HepG2 (cell line): ENCODE measurements around the gene MUCL3. TPM values are rescaled to one million over a fixed set of nuclear protein-coding genes. Genes with fewer than 3 reads are reported as not detected.

Source experiments
- AKAP8 ChIP-seq: sonication (generic); formaldehyde crosslinking; IDR thresholded peaks from 2 replicates; pipeline ENCODE4 v1.5.1; 2020; ENCODE audit warnings: mild to moderate bottlenecking, missing genetic modification reagents
- FIP1L1 ChIP-seq: fragments of 200-400 bp; formaldehyde crosslinking; IDR thresholded peaks from 2 replicates; pipeline ENCODE4 v1.6.1; 2018; ENCODE audit warnings: low read depth, mild to moderate bottlenecking, low read length, moderate library complexity, borderline replicate concordance; ENCODE audit not compliant: insufficient read depth
- GATAD1 ChIP-seq: IDR thresholded peaks from 2 replicates; pipeline ENCODE4 v1.6.1; 2016; ENCODE audit warnings: missing genetic modification reagents, missing compliant biosample characterization
- GLI4 ChIP-seq: sonication (generic); formaldehyde crosslinking; IDR thresholded peaks from 2 replicates; pipeline ENCODE4 v1.5.1; 2020; ENCODE audit warnings: missing genetic modification reagents, mild to moderate bottlenecking, moderate library complexity, borderline replicate concordance
- HNF4A ChIP-seq: sonication (generic); formaldehyde crosslinking; IDR thresholded peaks from 2 replicates; pipeline ENCODE4 v1.4.0; 2020; ENCODE audit warnings: missing genetic modification reagents
- HOXA3 ChIP-seq: sonication (generic); formaldehyde crosslinking; IDR thresholded peaks from 2 replicates; pipeline ENCODE4 v1.5.0; 2020; ENCODE audit warnings: missing genetic modification reagents
- HOXD1 ChIP-seq: sonication (generic); formaldehyde crosslinking; IDR thresholded peaks from 2 replicates; pipeline ENCODE4 v1.5.0; 2020; ENCODE audit warnings: missing genetic modification reagents
- IRX3 ChIP-seq: sonication (generic); formaldehyde crosslinking; IDR thresholded peaks from 2 replicates; pipeline ENCODE4 v1.8.1; 2023; ENCODE audit warnings: mild to moderate bottlenecking, low read depth, missing genetic modification reagents, borderline replicate concordance
- KAT7 ChIP-seq: IDR thresholded peaks from 2 replicates; pipeline ENCODE4 v1.6.1; 2018; ENCODE audit warnings: borderline replicate concordance, missing compliant biosample characterization
- MAZ ChIP-seq, 2 experiments: sonication (generic) in 1 of 2; formaldehyde crosslinking in 1 of 2; IDR thresholded peaks; 2 replicates each; pipeline versions ENCODE4 v1.5.0 to v1.6.1; 2012 to 2020; ENCODE audit warnings: low read depth in 2 of 2, mild to moderate bottlenecking in 2 of 2, borderline replicate concordance in 1 of 2, improper control_type of control experiment in 1 of 2, low read length in 1 of 2, missing genetic modification reagents in 1 of 2, moderate library complexity in 1 of 2
- PHF5A ChIP-seq: IDR thresholded peaks from one replicate; pipeline ENCODE4 v1.6.1; 2018; ENCODE audit warnings: low read depth, missing genetic modification reagents; ENCODE audit not compliant: unreplicated experiment
- SAP130 ChIP-seq: IDR thresholded peaks from 2 replicates; pipeline ENCODE4 v1.6.1; 2016; ENCODE audit warnings: low read depth
- SMARCC2 ChIP-seq: fragments of 450-650 bp; IDR thresholded peaks from 2 replicates; pipeline ENCODE4 v1.6.1; 2017; ENCODE audit warnings: antibody characterized with exemption, mild to moderate bottlenecking
- SMARCE1 ChIP-seq: fragments of 450-650 bp; IDR thresholded peaks from 2 replicates; pipeline ENCODE4 v1.6.1; 2017; ENCODE audit warnings: borderline replicate concordance
- ZNF17 ChIP-seq: sonication (generic); formaldehyde crosslinking; IDR thresholded peaks from 2 replicates; pipeline ENCODE4 v1.5.0; 2020; ENCODE audit warnings: mild to moderate bottlenecking, missing genetic modification reagents
- ZNF317 ChIP-seq: sonication (generic); formaldehyde crosslinking; IDR thresholded peaks from 2 replicates; pipeline ENCODE4 v1.5.0; 2020; ENCODE audit warnings: mild to moderate bottlenecking, missing genetic modification reagents
- ZNF550 ChIP-seq: sonication (generic); formaldehyde crosslinking; IDR thresholded peaks from 2 replicates; pipeline ENCODE4 v1.4.0; 2020; ENCODE audit warnings: mild to moderate bottlenecking, missing genetic modification reagents, borderline replicate concordance
- ZNF552 ChIP-seq: sonication (generic); formaldehyde crosslinking; IDR thresholded peaks from 2 replicates; pipeline ENCODE4 v1.9.0; 2022; ENCODE audit warnings: missing genetic modification reagents, mild to moderate bottlenecking, borderline replicate concordance
- ZNF572 ChIP-seq: sonication (generic); formaldehyde crosslinking; IDR thresholded peaks from 2 replicates; pipeline ENCODE4 v1.5.1; 2020; ENCODE audit warnings: mild to moderate bottlenecking, missing genetic modification reagents
- ZNF674 ChIP-seq: sonication (generic); formaldehyde crosslinking; IDR thresholded peaks from 2 replicates; pipeline ENCODE4 v1.5.0; 2020; ENCODE audit warnings: low read depth, mild to moderate bottlenecking, missing genetic modification reagents
- ZNF710 ChIP-seq: sonication (generic); formaldehyde crosslinking; IDR thresholded peaks from 2 replicates; pipeline ENCODE4 v1.5.0; 2020; ENCODE audit warnings: mild to moderate bottlenecking, missing genetic modification reagents, borderline replicate concordance
- ZNF713 ChIP-seq: sonication (generic); formaldehyde crosslinking; IDR thresholded peaks from 2 replicates; pipeline ENCODE4 v1.4.0; 2020; ENCODE audit warnings: mild to moderate bottlenecking, missing genetic modification reagents
- ZNF740 ChIP-seq: sonication (generic); formaldehyde crosslinking; IDR thresholded peaks from 2 replicates; pipeline ENCODE4 v1.4.0; 2020; ENCODE audit warnings: missing genetic modification reagents
- ZNF781 ChIP-seq: sonication (generic); formaldehyde crosslinking; IDR thresholded peaks from 2 replicates; pipeline ENCODE4 v1.5.1; 2020; ENCODE audit warnings: borderline replicate concordance, mild to moderate bottlenecking, missing genetic modification reagents; ENCODE audit errors: not compliant biosample characterization
- ZNF800 ChIP-seq: sonication (generic); formaldehyde crosslinking; IDR thresholded peaks from 2 replicates; pipeline ENCODE4 v1.4.0; 2020; ENCODE audit warnings: missing genetic modification reagents
- polyA plus RNA-seq, 8 experiments: library from polyadenylated mRNA; depleted of rRNA in 3 of 8; stranded (reverse) in 7 of 8; unstranded in 1 of 8; fragments of >200 nt; fragmentation: Illumina TruSeq in 4 of 8; extraction: Trizol in 4 of 8; gene quantifications; 2 replicates each; pipeline versions ENCODE4 v1.2.1 to v1.2.3, GENCODE V29; 2011 to 2016; ENCODE audit warnings: low read depth in 4 of 8, missing spikeins in 1 of 8, mixed read lengths in 1 of 8; ENCODE audit not compliant: insufficient read depth in 1 of 8
- total RNA-seq, 5 experiments: library from RNA; depleted of rRNA; stranded (reverse); fragments of >200 nt; fragmentation: Illumina TruSeq; extraction: Trizol; gene quantifications; 2 replicates each; pipeline ENCODE4 v1.2.3, GENCODE V29; 2016; ENCODE audit warnings: low read depth in 1 of 5

The MUCL3 gene
- total and polyA plus RNA-seq, 2 of the 13 experiments (the other 11 are each of a cell fraction or from before 2014, with no cell fraction given) = not detected

GRCh38 chr6:30914076-30914853 lies 26.5 kb upstream of the MUCL3 start, which contains the start of gene VARS2 (continued):
- TF ChIP-seq ZNF710 (CRISPR knock-in tag) (peak; percentile 95), PHF5A (CRISPR knock-in tag) (peak; percentile 84), ZNF800 (peak; percentile 94), SMARCC2 (no peak), ZNF317 (peak; percentile 89), ZNF552 (CRISPR knock-in tag) (peak; percentile 53; the same call in 1 of the 2 replicates), HOXA3 (CRISPR knock-in tag) (peak; percentile 84), ZNF17 (CRISPR knock-in tag) (no peak), ZNF740 (0 out of 2 replicates have a peak, but pooled peaks have one; percentile 42), SAP130 (CRISPR knock-in tag) (peak; percentile 96), IRX3 (CRISPR knock-in tag) (peak; percentile 84; the same call in 1 of the 2 replicates), GATAD1 (peak; percentile 88), ZNF713 (CRISPR knock-in tag) (no peak), ZNF572 (CRISPR knock-in tag) (no peak), MAZ (IDR thresholded peaks at IDR 0.05; ENCODE audit: borderline replicate concordance, low read depth, low read length) (peak; percentile 80), MAZ (CRISPR knock-in tag; IDR thresholded peaks at IDR 0.05; ENCODE audit: low read depth) (peak; percentile 89), ZNF674 (CRISPR knock-in tag) (no peak), SMARCE1 (no peak), GLI4 (CRISPR knock-in tag) (0 out of 2 replicates have a peak, but pooled peaks have one; percentile 53), HNF4A (CRISPR knock-in tag) (peak; percentile 76), ZNF550 (CRISPR knock-in tag) (no peak), KAT7 (CRISPR knock-in tag) (peak; percentile 99), FIP1L1 (peak; percentile 46; the same call in 1 of the 2 replicates), HOXD1 (CRISPR knock-in tag) (peak; percentile 90), AKAP8 (CRISPR knock-in tag) (peak; percentile 97), ZNF781 (CRISPR knock-in tag) (peak; percentile 95)
